Endothelial cell of umbilical vein (primary cell): Measurements from ENCODE around the gene CD38. TPM values are rescaled to one million over a fixed set of nuclear protein-coding genes. Genes with fewer than 3 reads are reported as not detected.

Experiments used
- BruUV-seq: library from RNA; stranded (reverse); fragments of 400-500 nt; replicated peaks from 2 replicates; lab custom pipeline; 2021; lab: Mats Ljungman, UMichigan
- CTCF ChIA-PET: fragments of 300-600, 350-600 bp; sonication (Branson Sonifier 250); formaldehyde crosslinking; loops from one replicate; lab custom pipeline; 2021; ENCODE audit warnings: antibody characterized with exemption, inconsistent platforms; lab: Charles Lee
- POLR2A ChIA-PET: fragments of 300-600, 350-600 bp; sonication (Branson Sonifier 250); formaldehyde crosslinking; loops from one replicate; lab custom pipeline; 2021; ENCODE audit warnings: antibody characterized with exemption, inconsistent platforms; lab: Charles Lee
- DNase-seq: peaks from one replicate; pipeline ENCODE4 v3.0.0-alpha.2; 2011; ENCODE audit warnings: low read depth, low spot score
- FAIRE-seq: peaks from 2 replicates; lab custom pipeline; 2011; peaks lifted over from hg19 to GRCh38; lab: Jason Lieb, UNC
- H2AFZ ChIP-seq: 2 replicates; pipeline ENCODE4 v1.6.0; 2012; ENCODE audit warnings: low read depth, low read length, control low read depth, inconsistent platforms
- H3K27ac ChIP-seq: 2 replicates; pipeline ENCODE4 v1.5.1; 2011; ENCODE audit warnings: low read depth, mild to moderate bottlenecking, control low read depth, low read length, moderate library complexity; ENCODE audit not compliant: insufficient read depth
- H3K27me3 ChIP-seq, 2 experiments: 2 replicates each; pipeline versions ENCODE4 v1.6.0 to v1.6.1; 2011; ENCODE audit warnings: low read length in 2 of 2, mixed read lengths in 1 of 2; ENCODE audit not compliant: control insufficient read depth in 2 of 2, insufficient read depth in 2 of 2
- H3K36me3 ChIP-seq, 2 experiments: 2 replicates in 1 of 2; 3 replicates in 1 of 2; pipeline ENCODE4 v1.5.1; 2011; ENCODE audit warnings: low read length in 2 of 2, mild to moderate bottlenecking in 1 of 2, moderate library complexity in 1 of 2; ENCODE audit not compliant: control insufficient read depth in 2 of 2, insufficient read depth in 2 of 2; ENCODE audit errors: extremely low read depth in 1 of 2
- H3K4me1 ChIP-seq: 3 replicates; pipeline ENCODE4 v1.5.1; 2011; ENCODE audit warnings: mild to moderate bottlenecking, low read length; ENCODE audit not compliant: control insufficient read depth, insufficient read depth; ENCODE audit errors: extremely low read depth
- H3K4me2 ChIP-seq: 2 replicates; pipeline ENCODE4 v1.6.1; 2011; ENCODE audit warnings: low read length, control low read depth, mixed read lengths; ENCODE audit not compliant: insufficient read depth
- H3K4me3 ChIP-seq, 3 experiments: fragments of 200-600 bp in 1 of 3; sonication (generic), shearing (Covaris generic) in 1 of 3; replicated peaks in 1 of 3; 2 replicates each; pipeline ENCODE4 v1.5.1; 2011 to 2016; ENCODE audit warnings: control low read depth in 3 of 3, low read length in 3 of 3, mild to moderate bottlenecking in 2 of 3, inconsistent platforms in 1 of 3, low read depth in 1 of 3, moderate library complexity in 1 of 3; ENCODE audit not compliant: insufficient read depth in 1 of 3
- H3K79me2 ChIP-seq: 2 replicates; pipeline ENCODE4 v1.6.0; 2012; ENCODE audit warnings: low read length, inconsistent platforms; ENCODE audit not compliant: control insufficient read depth, insufficient read depth
- H3K9ac ChIP-seq: replicated peaks from 2 replicates; pipeline ENCODE3; 2011; ENCODE audit warnings: low read length, control low read depth; ENCODE audit not compliant: insufficient read depth; ENCODE audit errors: extremely low read depth
- H3K9me1 ChIP-seq: replicated peaks from 3 replicates; pipeline ENCODE4 v1.6.0; 2011; ENCODE audit warnings: mild to moderate bottlenecking, low read length; ENCODE audit not compliant: control insufficient read depth, insufficient read depth; ENCODE audit errors: extremely low read depth
- H3K9me3 ChIP-seq: replicated peaks from 2 replicates; pipeline ENCODE4 v1.5.1; 2012; ENCODE audit warnings: low read length, inconsistent platforms; ENCODE audit not compliant: control insufficient read depth, insufficient read depth
- H4K20me1 ChIP-seq: replicated peaks from 2 replicates; pipeline ENCODE3; 2011; ENCODE audit warnings: mild to moderate bottlenecking, low read length; ENCODE audit not compliant: control insufficient read depth, insufficient read depth; ENCODE audit errors: extremely low read depth
- EZH2 ChIP-seq: IDR thresholded peaks from 2 replicates; pipeline ENCODE4 v1.6.1; 2012; ENCODE audit warnings: borderline replicate concordance, low read depth, mild to moderate bottlenecking, moderate library complexity, low read length, inconsistent platforms; ENCODE audit not compliant: severe bottlenecking
- FOS ChIP-seq: IDR thresholded peaks from 2 replicates; pipeline ENCODE4 v1.6.1; 2011; ENCODE audit warnings: mild to moderate bottlenecking, low read length, moderate library complexity, borderline replicate concordance; ENCODE audit not compliant: insufficient read depth
- GATA2 ChIP-seq: IDR thresholded peaks from 2 replicates; pipeline ENCODE4 v1.7.0; 2011; ENCODE audit warnings: low read depth, mild to moderate bottlenecking, moderate library complexity, mixed read lengths, low read length; ENCODE audit not compliant: insufficient read length, insufficient read depth
- JUN ChIP-seq: IDR thresholded peaks from 2 replicates; pipeline ENCODE4 v1.6.1; 2011; ENCODE audit warnings: borderline replicate concordance, low read depth; ENCODE audit not compliant: insufficient read length, insufficient read depth
- MYC ChIP-seq: IDR thresholded peaks from one replicate; pipeline ENCODE4 v1.6.1; 2011; ENCODE audit warnings: mild to moderate bottlenecking, low read depth, low read length
- POLR2A ChIP-seq: IDR thresholded peaks from 2 replicates; pipeline ENCODE4 v1.6.1; 2012; ENCODE audit warnings: low read depth, mild to moderate bottlenecking, control low read depth, low read length
- POLR2AphosphoS5 ChIP-seq: IDR thresholded peaks from 2 replicates; pipeline ENCODE4 v1.6.1; 2012; ENCODE audit warnings: low read depth, mild to moderate bottlenecking, control low read depth, low read length, moderate library complexity; ENCODE audit not compliant: insufficient read depth
- dilution Hi-C: fragments of 300-500 bp; cut with MboI; formaldehyde crosslinking; loops from one replicate; pipeline ENCODE4 v1.15.0; 2019; ENCODE audit warnings: low sequenced_read_pairs; ENCODE audit not compliant: extremely low pct_ligation_motif_present
- intact Hi-C: fragments of 100-400 bp; cut with micrococcal nuclease; formaldehyde crosslinking; loops from one replicate; pipeline ENCODE4 v1.10.0; 2022
- polyA plus RNA-seq, 4 experiments: library from polyadenylated mRNA; depleted of rRNA in 3 of 4; stranded (reverse) in 3 of 4; unstranded in 1 of 4; fragments of >200 nt; gene quantifications; 2 replicates each; pipeline versions ENCODE4 v1.2.1 to v1.2.3, GENCODE V29; 2011 to 2012; ENCODE audit warnings: missing spikeins in 1 of 4
- total RNA-seq: library from RNA; stranded (reverse); gene quantifications from 2 replicates; pipeline ENCODE4 v1.2.3, GENCODE V29; 2021
- TF ChIP-seq, protein P1 (sequence below), 2 donors: IDR thresholded peaks; 1 replicate in 1 of 2; 2 replicates in 1 of 2; pipeline ENCODE4 v1.5.1; 2011; ENCODE audit warnings: low read length in 2 of 2, mild to moderate bottlenecking in 2 of 2, moderate library complexity in 2 of 2, control low read depth in 1 of 2, inconsistent platforms in 1 of 2, low read depth in 1 of 2; ENCODE audit not compliant: insufficient read depth in 1 of 2; ENCODE audit errors: extremely low read depth in 1 of 2
- TF ChIP-seq, protein P2 (sequence below): IDR thresholded peaks from 2 replicates; pipeline ENCODE4 v1.6.1; 2011; ENCODE audit not compliant: insufficient read depth, insufficient read length

CD38 gene
- total and polyA plus RNA-seq, 2 donors (not counting 3 experiments of a cell fraction or from before 2014, with no cell fraction given), result 0.11 to 0.31 TPM

DNA sequence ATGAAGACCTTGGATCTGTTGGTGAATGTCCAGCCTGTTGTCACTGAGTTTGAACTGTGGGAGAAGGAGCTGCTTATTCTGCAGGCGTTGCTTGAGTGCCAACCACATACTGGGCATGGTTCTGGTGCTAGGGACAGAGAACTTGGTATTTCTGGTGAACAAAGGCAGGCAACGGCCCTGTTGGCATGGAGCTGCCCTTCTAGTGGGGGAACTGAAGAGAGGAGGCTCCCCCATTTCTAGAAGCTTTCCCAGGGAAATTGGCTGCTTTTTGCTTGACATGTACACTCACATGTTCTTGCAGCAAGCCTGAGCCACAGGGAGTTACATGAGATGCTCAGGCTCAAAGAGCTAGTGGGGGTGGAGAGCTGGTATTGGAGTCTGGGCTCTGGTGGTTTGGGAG, 8.9 kb upstream of the CD38 start:
- H3K79me2 ChIP-seq, result no peaks in the 10 kb centered on the region
- CTCF ChIA-PET, result interaction anchor here (0.7 to 1.2 kb wide), 3 partner anchors 10 to 36 kb away, joined by 3 to 5 read pairs (median 4); no protein-coding TSS in a partner anchor
- no peaks in the 10 kb centered on the region for H4K20me1 ChIP-seq
- intact Hi-C loops (no loop called here), dilution Hi-C loops (no loop called here)
- TF ChIP-seq JUN (no peak), MYC (no peak), POLR2A (no peak), POLR2AphosphoS5 (no peak), FOS (no peak), GATA2 (no peak), EZH2 (no peak)
- TF ChIP-seq, protein P1, sequence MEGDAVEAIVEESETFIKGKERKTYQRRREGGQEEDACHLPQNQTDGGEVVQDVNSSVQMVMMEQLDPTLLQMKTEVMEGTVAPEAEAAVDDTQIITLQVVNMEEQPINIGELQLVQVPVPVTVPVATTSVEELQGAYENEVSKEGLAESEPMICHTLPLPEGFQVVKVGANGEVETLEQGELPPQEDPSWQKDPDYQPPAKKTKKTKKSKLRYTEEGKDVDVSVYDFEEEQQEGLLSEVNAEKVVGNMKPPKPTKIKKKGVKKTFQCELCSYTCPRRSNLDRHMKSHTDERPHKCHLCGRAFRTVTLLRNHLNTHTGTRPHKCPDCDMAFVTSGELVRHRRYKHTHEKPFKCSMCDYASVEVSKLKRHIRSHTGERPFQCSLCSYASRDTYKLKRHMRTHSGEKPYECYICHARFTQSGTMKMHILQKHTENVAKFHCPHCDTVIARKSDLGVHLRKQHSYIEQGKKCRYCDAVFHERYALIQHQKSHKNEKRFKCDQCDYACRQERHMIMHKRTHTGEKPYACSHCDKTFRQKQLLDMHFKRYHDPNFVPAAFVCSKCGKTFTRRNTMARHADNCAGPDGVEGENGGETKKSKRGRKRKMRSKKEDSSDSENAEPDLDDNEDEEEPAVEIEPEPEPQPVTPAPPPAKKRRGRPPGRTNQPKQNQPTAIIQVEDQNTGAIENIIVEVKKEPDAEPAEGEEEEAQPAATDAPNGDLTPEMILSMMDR (IDR thresholded peaks at IDR 0.05; ENCODE audit: extremely low read depth in 1 of 2, insufficient read depth in 1 of 2, low read depth in 1 of 2, low read length in 2 of 2), result no peak
- TF ChIP-seq, protein P2, sequence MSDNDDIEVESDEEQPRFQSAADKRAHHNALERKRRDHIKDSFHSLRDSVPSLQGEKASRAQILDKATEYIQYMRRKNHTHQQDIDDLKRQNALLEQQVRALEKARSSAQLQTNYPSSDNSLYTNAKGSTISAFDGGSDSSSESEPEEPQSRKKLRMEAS, result no peak
- BruUV-seq, result no TSS peak
- H3K27ac ChIP-seq, result no peak overlapping the region
- H3K9me1 ChIP-seq, result no peaks in the 10 kb centered on the region
- H3K4me2 ChIP-seq, result no peak overlapping the region
- H2AFZ ChIP-seq, result no peak overlapping the region
- H3K4me3 ChIP-seq, result no peak overlapping the region
- FAIRE-seq, result no peak
- H3K9ac ChIP-seq, result no peak overlapping the region
- no peak for DNase-seq
- H3K9me3 ChIP-seq, result no peaks in the 10 kb centered on the region
- H3K4me1 ChIP-seq, result no peaks in the 10 kb centered on the region
- H3K27me3 ChIP-seq, result peaks cover 14 to 15% of the 10 kb centered on the region in 2 experiments
- no peaks in the 10 kb centered on the region for H3K36me3 ChIP-seq
- POLR2A ChIA-PET, result no interaction called here
